Natural killer cell (primary cell): Measurements from ENCODE around the gene ELAVL1. TPM values are rescaled to one million over a fixed set of nuclear protein-coding genes. Genes with fewer than 3 reads are reported as not detected.

Source experiments
- ATAC-seq, 3 donors: fragments of 150-1000 bp in 2 of 3; fragments of 200-7000 bp in 1 of 3; cut with Tn5 transposase; 1 replicate in 1 of 3; 2 replicates in 2 of 3; pipeline ENCODE4 v1.10.0; 2021; ENCODE audit warnings: mild to moderate bottlenecking in 2 of 3, moderate library complexity in 2 of 3
- DNase-seq, 2 donors: peaks; one replicate each; pipeline versions ENCODE4 v3.0.0 to v3.0.0-alpha.2; 2013 to 2021; ENCODE audit warnings: mixed read lengths in 1 of 2
- H3K27ac ChIP-seq: one replicate; pipeline ENCODE4 v1.5.1; 2013; ENCODE audit warnings: mild to moderate bottlenecking, low read length
- H3K27me3 ChIP-seq: one replicate; pipeline ENCODE4 v1.6.1; 2013; ENCODE audit warnings: low read length; ENCODE audit not compliant: control insufficient read depth, insufficient read depth
- H3K36me3 ChIP-seq: one replicate; pipeline ENCODE4 v1.6.1; 2013; ENCODE audit warnings: low read length; ENCODE audit not compliant: control insufficient read depth, insufficient read depth
- H3K4me1 ChIP-seq: one replicate; pipeline ENCODE4 v1.6.1; 2013; ENCODE audit warnings: low read length; ENCODE audit not compliant: control insufficient read depth, insufficient read depth
- H3K4me3 ChIP-seq: one replicate; pipeline ENCODE4 v1.5.1; 2013; ENCODE audit warnings: low read length
- H3K9me3 ChIP-seq: one replicate; pipeline ENCODE4 v1.6.1; 2013; ENCODE audit warnings: low read length; ENCODE audit not compliant: control insufficient read depth, insufficient read depth
- H3K27ac Mint-ChIP-seq, 2 donors: one replicate each; pipeline ENCODE4 v1.8.0; 2022; ENCODE audit warnings: mild to moderate bottlenecking in 2 of 2, mixed read lengths in 2 of 2, moderate library complexity in 1 of 2
- H3K27me3 Mint-ChIP-seq, 2 donors: one replicate each; pipeline ENCODE4 v1.8.0; 2022; ENCODE audit warnings: low read depth in 2 of 2, mixed read lengths in 2 of 2
- H3K36me3 Mint-ChIP-seq: one replicate; pipeline ENCODE4 v1.8.0; 2022; ENCODE audit warnings: mixed read lengths
- H3K4me1 Mint-ChIP-seq, 2 donors: one replicate each; pipeline ENCODE4 v1.8.0; 2022; ENCODE audit warnings: mixed read lengths in 2 of 2
- H3K4me3 Mint-ChIP-seq: one replicate; pipeline ENCODE4 v1.8.0; 2022; ENCODE audit warnings: mild to moderate bottlenecking, moderate library complexity, mixed read lengths
- H3K9me3 Mint-ChIP-seq, 2 donors: one replicate each; pipeline ENCODE4 v1.8.0; 2022; ENCODE audit warnings: mixed read lengths in 2 of 2
- WGBS: methylation state at CpG from one replicate; pipeline ENCODE4 v1.1.7; 2013; ENCODE audit warnings: missing lambda C conversion rate; ENCODE audit not compliant: insufficient coverage; 5-methylcytosine and 5-hydroxymethylcytosine counted together
- intact Hi-C: fragments of 100-400 bp; cut with micrococcal nuclease; formaldehyde crosslinking; loops from one replicate; pipeline ENCODE4 v1.14.2; 2022
- total RNA-seq, 4 donors: library from RNA; stranded (reverse); fragments of 120-200 nt in 1 of 4; gene quantifications; one replicate each; pipeline versions ENCODE4 v1.2.3 to v1.2.4, GENCODE V29; 2013 to 2022
- TF ChIP-seq, protein P1 (sequence below): fragments of 200-600 bp; IDR thresholded peaks from one replicate; pipeline ENCODE4 v1.8.0; 2022; ENCODE audit warnings: antibody characterized with exemption

Gene ELAVL1
- total RNA-seq, 3 donors from 2014 or later (not counting 1 experiment from before 2014, with no cell fraction given) = 36.9 to 43.9 (median 43.8) TPM

GRCh38 chr19:7992575-7992974, 12.9 kb downstream of the ELAVL1 start:
- intact Hi-C loops = no loop called here
- Mint-ChIP-seq H3K36me3 (no peaks in the 10 kb centered on the region), H3K27me3 (no peaks in the 10 kb centered on the region), H3K4me3 (no peak overlapping the region), H3K9me3 (no peaks in the 10 kb centered on the region), H3K27ac (no peak overlapping the region), H3K4me1 (peaks cover 42 to 48% of the 10 kb centered on the region in 2 donors)
- ATAC-seq = no peak
- Histone ChIP-seq H3K27me3 (no peaks in the 10 kb centered on the region), H3K4me3 (no peak overlapping the region), H3K27ac (no peak overlapping the region), H3K4me1 (peaks cover 3% of the 10 kb centered on the region), H3K36me3 (peaks cover 35% of the 10 kb centered on the region), H3K9me3 (no peaks in the 10 kb centered on the region)
- DNase-seq = no peak
- TF ChIP-seq, protein P1, sequence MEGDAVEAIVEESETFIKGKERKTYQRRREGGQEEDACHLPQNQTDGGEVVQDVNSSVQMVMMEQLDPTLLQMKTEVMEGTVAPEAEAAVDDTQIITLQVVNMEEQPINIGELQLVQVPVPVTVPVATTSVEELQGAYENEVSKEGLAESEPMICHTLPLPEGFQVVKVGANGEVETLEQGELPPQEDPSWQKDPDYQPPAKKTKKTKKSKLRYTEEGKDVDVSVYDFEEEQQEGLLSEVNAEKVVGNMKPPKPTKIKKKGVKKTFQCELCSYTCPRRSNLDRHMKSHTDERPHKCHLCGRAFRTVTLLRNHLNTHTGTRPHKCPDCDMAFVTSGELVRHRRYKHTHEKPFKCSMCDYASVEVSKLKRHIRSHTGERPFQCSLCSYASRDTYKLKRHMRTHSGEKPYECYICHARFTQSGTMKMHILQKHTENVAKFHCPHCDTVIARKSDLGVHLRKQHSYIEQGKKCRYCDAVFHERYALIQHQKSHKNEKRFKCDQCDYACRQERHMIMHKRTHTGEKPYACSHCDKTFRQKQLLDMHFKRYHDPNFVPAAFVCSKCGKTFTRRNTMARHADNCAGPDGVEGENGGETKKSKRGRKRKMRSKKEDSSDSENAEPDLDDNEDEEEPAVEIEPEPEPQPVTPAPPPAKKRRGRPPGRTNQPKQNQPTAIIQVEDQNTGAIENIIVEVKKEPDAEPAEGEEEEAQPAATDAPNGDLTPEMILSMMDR = no peak
- 82% methylated on average over 9 of the region's 10 CpGs for WGBS

DNA sequence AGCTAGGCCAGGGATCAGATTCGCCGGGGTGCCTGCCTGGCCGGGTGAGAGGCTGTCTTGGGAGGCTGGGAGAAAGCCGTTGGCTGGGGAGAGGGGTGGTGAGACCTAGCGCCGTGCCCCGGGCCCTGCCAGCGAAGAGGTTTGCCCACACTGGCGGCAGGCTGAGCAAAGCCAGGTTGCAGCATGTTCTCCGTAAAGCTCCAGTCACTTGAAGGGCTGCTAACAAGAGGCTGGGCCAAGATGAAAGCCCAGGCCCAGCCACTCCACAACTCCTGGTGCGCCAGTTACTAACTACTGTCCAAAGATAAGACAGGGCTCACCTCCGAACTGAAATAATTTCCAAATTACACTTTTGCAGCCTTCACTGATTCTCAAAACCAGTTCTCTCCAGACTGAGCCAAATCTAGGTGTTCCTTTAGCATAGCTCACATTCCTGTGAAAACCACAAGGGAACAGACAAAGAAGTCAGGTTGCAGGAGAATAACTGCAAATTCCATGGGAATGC, 16.3 kb downstream of the ELAVL1 start:
- no peak overlapping the region for H3K4me3 Mint-ChIP-seq
- ATAC-seq (no peak), DNase-seq (no peak)
- peaks cover 53% of the 10 kb centered on the region for H3K36me3 ChIP-seq
- no peaks in the 10 kb centered on the region for H3K27me3 Mint-ChIP-seq
- H3K4me3 ChIP-seq = no peak overlapping the region
- intact Hi-C loops = no loop called here
- peaks cover 2% of the 10 kb centered on the region for H3K4me1 ChIP-seq
- H3K36me3 Mint-ChIP-seq = no peaks in the 10 kb centered on the region
- H3K27me3 ChIP-seq = no peaks in the 10 kb centered on the region
- 97% methylated on average over 12 of the region's 12 CpGs for WGBS
- no peak overlapping the region for H3K27ac Mint-ChIP-seq
- TF ChIP-seq, protein P1 = no peak
- no peaks in the 10 kb centered on the region for H3K9me3 ChIP-seq
- H3K9me3 Mint-ChIP-seq = no peaks in the 10 kb centered on the region
- peaks cover 31 to 36% of the 10 kb centered on the region in 2 donors for H3K4me1 Mint-ChIP-seq
- H3K27ac ChIP-seq = no peak overlapping the region

- Mint-ChIP-seq H3K27me3 (no peaks in the 10 kb centered on the region), H3K4me1 (peaks cover 27 to 28% of the 10 kb centered on the region in 2 donors), H3K4me3 (no peak overlapping the region), H3K9me3 (no peaks in the 10 kb centered on the region), H3K36me3 (no peaks in the 10 kb centered on the region), H3K27ac (peak overlapping the region in 1 of 2 donors; percentile 49)
- no peak for DNase-seq
- no peaks in the 10 kb centered on the region for H3K4me1 ChIP-seq
- intact Hi-C loops = no loop called here
- no peak overlapping the region for H3K4me3 ChIP-seq
- H3K27ac ChIP-seq = no peak overlapping the region
- TF ChIP-seq, protein P1 = no peak
- 94% methylated on average over 5 of the region's 5 CpGs for WGBS
- no peak for ATAC-seq
- H3K36me3 ChIP-seq = peaks cover 60% of the 10 kb centered on the region
- no peaks in the 10 kb centered on the region for H3K9me3 ChIP-seq
- no peaks in the 10 kb centered on the region for H3K27me3 ChIP-seq
Measured at GRCh38 chr19:7988307-7988706, 17.1 kb downstream of the ELAVL1 start.
